ENCODE measurements around the gene SGSH.

SGSH gene

DNA sequence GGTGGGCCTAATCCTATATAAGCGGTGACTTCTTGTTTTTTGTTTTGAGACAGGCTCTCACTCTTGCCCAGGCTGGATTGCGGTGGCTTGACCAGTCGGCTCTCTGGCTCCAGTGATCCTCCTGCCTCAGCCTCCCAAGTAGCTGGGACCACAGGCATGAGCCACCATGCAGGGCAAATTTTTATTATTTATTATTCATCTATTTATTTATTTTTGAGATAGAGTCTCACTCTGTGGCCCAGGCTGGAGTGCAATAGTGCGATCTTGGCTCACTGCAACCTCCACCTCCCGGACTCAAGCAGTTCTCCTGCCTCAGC, 35.9 kb upstream of the SGSH start:
- ChIA-PET CTCF (interaction anchor here (1.3 kb wide), 1 partner anchor 154 kb away, joined by 4 read pairs; the partner anchor contains the start of gene GAA), POLR2A (no interaction called here)
- no peak overlapping the region for H3K4me3 ChIP-seq (ENCODE audit: low read depth, low read length)
- TF ChIP-seq, protein P1, sequence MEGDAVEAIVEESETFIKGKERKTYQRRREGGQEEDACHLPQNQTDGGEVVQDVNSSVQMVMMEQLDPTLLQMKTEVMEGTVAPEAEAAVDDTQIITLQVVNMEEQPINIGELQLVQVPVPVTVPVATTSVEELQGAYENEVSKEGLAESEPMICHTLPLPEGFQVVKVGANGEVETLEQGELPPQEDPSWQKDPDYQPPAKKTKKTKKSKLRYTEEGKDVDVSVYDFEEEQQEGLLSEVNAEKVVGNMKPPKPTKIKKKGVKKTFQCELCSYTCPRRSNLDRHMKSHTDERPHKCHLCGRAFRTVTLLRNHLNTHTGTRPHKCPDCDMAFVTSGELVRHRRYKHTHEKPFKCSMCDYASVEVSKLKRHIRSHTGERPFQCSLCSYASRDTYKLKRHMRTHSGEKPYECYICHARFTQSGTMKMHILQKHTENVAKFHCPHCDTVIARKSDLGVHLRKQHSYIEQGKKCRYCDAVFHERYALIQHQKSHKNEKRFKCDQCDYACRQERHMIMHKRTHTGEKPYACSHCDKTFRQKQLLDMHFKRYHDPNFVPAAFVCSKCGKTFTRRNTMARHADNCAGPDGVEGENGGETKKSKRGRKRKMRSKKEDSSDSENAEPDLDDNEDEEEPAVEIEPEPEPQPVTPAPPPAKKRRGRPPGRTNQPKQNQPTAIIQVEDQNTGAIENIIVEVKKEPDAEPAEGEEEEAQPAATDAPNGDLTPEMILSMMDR (IDR thresholded peaks at IDR 0.05; ENCODE audit: insufficient read depth, low read length, missing control alignments), result no peak
- no peak for DNase-seq (ENCODE audit: low read depth, low spot score)

DNA sequence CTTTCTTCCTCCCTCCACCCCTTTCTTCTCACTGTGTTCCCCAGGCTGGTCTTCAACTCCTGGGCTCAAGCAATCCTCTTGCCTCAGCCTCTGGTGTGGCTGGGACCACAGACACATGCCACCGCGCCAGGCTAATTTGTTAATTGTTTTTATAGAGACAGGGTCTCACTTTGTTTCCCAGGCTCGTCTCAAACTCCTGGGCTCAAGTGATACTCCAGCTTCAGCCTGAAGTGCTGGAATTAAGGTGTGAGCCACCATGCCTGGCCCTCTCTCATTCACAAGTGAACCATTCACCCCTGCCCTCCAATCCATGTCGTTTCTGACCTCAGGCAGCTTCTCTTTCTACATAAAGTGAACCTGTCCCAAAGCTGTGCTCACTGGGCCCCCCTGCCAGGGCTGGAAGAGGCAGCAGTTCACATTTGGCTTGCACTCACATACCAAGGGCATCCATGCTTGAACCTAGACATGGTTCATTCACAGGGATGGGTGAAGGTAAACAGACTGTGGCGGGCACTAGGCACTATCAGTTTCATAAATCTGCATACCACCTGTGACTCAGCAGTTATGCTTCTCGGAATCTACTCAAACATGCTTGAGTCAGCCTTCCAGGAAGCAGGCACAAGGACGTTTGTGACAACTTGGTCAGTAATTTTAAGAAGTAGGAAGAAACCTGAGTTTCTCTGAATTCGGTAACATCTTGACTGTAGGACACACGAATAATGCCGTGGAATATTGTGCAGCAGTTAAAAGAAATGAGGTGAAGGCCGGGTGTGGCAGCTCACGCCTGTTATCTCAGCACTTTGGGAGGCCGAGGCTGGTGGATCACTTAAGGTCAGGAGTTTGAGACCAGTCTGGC, 34.5 kb upstream of the SGSH start:
- POLR2A ChIA-PET, result no interaction called here
- CTCF ChIA-PET, result interaction anchor here (0.6 to 1.3 kb wide), 2 partner anchors 153 to 992 kb away, joined by 3 to 4 read pairs; partner anchors contain the start of gene GAA
- peak; percentile 83 for DNase-seq (ENCODE audit: low read depth, low spot score)
- TF ChIP-seq, protein P1 (IDR thresholded peaks at IDR 0.05; ENCODE audit: insufficient read depth, low read length, missing control alignments), result no peak
- H3K4me3 ChIP-seq (ENCODE audit: low read depth, low read length), result no peak overlapping the region

DNA sequence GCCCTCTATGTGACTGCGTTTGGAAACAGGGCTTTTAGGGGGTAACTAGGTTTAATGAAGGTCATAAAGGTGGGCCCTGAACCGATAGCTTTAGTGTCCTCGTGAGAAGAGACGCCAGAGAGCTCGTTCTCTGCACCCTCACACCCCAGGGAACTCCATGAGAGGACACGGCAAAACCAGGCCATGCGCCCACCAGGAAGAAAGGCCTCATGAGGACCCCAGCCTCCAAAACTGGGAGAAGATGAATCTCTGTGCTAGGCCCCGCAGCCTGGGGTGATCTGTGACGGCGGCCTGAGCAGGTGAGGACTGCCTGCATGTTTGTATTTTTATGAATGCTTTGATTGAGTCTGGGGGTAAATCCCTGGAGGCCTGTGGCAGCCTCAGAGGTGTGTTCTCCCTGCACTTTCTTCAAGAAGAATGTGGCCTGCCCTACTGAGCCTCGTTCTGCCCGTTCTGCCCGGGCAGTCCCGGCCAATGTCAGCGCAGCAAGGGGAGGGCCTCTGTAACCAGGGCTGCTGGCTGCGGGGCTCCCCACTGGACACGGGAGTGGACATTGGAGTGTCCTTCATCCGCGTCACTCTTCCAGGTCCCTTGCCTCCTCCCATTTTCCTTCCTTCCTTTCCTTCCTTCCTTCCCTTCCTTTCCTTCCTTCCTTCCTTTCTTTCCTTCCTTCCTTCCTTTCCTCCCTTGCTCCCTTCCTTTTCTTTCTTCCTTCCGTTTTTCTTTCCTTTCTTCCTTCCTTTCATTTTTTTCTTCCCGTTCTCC, 33.7 kb upstream of the SGSH start:
- CTCF ChIA-PET, result interaction anchor here (1.1 to 1.5 kb wide), 4 partner anchors 10 to 245 kb away, joined by 3 to 4 read pairs (median 3); no protein-coding TSS in a partner anchor
- TF ChIP-seq, protein P1 (IDR thresholded peaks at IDR 0.05; ENCODE audit: insufficient read depth, low read length, missing control alignments), result no peak
- DNase-seq (ENCODE audit: low read depth, low spot score), result no peak
- H3K4me3 ChIP-seq (ENCODE audit: low read depth, low read length), result no peak overlapping the region
- POLR2A ChIA-PET, result no interaction called here

DNA sequence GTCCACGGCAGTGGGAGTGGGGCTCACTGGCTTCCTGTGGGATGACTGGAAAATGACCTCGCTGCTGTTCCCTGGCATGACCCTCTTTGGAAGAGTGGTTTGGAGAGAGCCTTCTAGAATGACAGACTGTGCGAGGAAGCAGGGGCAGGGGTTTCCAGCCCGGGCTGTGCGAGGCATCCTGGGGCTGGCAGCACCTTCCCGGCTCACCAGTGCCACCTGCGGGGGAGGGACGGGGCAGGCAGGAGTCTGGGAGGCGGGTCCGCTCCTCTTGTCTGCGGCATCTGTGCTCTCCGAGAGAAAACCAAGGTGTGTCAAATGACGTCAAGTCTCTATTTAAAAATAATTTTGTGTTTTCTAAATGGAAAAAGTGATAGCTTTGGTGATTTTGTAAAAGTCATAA, 32.7 kb upstream of the SGSH start:
- CTCF ChIA-PET, result interaction anchor here (1.1 to 1.5 kb wide), 4 partner anchors 9 to 244 kb away, joined by 3 to 4 read pairs (median 3); no protein-coding TSS in a partner anchor
- POLR2A ChIA-PET, result no interaction called here
- no peak for DNase-seq (ENCODE audit: low read depth, low spot score)

DNA sequence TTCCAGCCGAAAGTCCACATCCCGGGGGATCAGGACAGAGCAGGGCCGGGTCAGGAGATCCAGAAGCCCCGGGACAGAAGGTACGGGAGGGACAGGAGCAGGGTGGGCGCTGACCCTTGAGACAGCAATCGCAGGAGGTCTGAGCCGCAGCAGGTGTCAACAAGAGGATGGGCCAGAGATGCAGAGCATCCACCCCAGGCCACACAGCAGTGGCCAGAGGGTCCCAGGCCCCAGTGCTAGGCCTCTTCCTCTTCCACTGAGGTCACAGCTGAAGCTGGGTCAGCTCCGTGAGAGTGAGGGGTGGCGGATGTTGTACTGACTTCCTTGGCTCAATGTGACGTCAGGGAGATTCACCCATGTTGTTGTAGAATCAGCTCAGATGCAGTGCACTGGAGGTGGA, 31.8 kb upstream of the SGSH start:
- H3K4me3 ChIP-seq (ENCODE audit: low read depth, low read length), result no peak overlapping the region
- no peak for DNase-seq (ENCODE audit: low read depth, low spot score)
- ChIA-PET CTCF (no interaction called here), POLR2A (no interaction called here)
- TF ChIP-seq, protein P1 (IDR thresholded peaks at IDR 0.05; ENCODE audit: insufficient read depth, low read length, missing control alignments), result no peak

More for the DNA sequence above, 32.7 kb upstream of the SGSH start:
- TF ChIP-seq, protein P1 (IDR thresholded peaks at IDR 0.05; ENCODE audit: insufficient read depth, low read length, missing control alignments), result peak; percentile 50
- no peak overlapping the region for H3K4me3 ChIP-seq (ENCODE audit: low read depth, low read length)

All from AG04449 (cell line).